Bone marrow (tissue), 2 donors: Measurements from ENCODE around the gene KLHDC7B.

Experiments used
- DNase-seq, 2 donors: peaks; one replicate each; lab custom pipeline; 2025; lab: John Stamatoyannopoulos, UW

The KLHDC7B gene

DNA sequence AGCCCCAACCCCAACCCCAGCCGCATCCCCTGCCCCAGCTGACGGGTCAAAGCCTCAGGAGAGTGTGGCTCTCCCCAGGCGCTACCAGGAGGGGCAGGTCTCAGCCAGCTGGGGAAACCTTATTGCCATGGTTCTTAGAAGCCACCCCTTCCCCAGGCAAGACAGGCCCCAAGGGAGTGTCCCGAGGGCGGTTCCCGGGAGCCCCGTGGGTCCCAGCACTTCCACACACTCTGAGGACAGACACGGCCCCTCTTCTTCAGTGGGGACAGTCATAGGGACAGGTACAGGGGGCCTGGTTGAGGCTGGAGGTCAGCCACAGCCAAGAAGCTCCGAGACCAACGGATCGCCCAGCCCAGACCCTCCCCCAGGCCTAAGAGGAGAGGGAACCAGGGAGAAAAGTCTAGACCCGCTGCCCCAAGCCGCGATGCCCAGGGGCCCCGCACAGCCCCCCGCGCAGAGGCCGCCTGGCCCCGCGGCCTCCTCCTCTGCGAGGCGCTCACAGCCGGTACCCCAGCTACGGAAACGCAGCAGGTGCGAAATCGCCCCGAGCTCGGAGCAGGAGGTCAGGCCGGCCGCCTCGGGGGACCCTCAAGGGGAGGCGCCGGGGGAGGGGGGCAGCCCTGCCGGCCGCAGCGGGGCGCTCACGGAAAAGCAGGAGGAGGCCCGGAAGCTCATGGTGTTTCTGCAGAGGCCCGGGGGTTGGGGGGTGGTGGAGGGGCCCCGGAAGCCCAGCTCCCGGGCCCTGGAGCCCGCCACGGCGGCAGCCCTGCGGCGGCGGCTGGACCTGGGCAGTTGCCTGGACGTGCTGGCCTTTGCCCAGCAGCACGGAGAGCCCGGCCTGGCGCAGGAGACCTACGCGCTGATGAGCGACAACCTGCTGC, 2.6 kb downstream of the KLHDC7B start:
- DNase-seq: peak in 1 of 2 donors; percentile 27

DNA sequence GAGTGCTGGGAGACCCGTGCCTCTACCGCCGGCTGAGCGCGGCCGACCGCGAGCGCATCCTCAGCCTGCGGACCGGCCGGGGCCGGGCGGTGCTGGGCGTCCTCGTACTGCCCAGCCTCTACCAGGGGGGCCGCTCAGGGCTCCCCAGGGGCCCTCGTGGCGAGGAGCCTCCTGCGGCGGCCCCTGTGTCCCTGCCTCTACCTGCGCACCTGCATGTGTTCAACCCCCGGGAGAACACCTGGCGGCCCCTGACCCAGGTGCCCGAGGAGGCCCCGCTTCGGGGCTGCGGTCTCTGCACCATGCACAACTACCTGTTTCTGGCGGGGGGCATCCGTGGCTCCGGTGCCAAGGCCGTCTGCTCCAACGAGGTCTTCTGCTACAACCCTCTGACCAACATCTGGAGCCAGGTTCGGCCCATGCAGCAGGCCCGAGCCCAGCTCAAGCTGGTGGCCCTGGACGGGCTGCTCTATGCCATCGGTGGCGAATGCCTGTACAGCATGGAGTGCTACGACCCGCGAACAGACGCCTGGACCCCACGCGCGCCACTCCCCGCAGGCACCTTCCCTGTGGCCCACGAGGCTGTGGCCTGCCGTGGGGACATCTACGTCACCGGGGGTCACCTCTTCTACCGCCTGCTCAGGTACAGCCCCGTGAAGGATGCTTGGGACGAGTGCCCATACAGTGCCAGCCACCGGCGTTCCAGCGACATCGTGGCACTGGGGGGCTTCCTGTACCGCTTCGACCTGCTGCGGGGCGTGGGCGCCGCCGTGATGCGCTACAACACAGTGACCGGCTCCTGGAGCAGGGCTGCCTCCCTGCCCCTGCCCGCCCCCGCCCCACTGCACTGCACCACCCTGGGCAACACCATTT, 3.5 kb downstream of the KLHDC7B start:
- DNase-seq: no peak

GRCh38 chr22:50550395-50550794, 4.7 kb downstream of the KLHDC7B start:
- no peak for DNase-seq

- no peak for DNase-seq
Measured at GRCh38 chr22:50551160-50551752, 5.6 kb downstream of the KLHDC7B start.

DNA sequence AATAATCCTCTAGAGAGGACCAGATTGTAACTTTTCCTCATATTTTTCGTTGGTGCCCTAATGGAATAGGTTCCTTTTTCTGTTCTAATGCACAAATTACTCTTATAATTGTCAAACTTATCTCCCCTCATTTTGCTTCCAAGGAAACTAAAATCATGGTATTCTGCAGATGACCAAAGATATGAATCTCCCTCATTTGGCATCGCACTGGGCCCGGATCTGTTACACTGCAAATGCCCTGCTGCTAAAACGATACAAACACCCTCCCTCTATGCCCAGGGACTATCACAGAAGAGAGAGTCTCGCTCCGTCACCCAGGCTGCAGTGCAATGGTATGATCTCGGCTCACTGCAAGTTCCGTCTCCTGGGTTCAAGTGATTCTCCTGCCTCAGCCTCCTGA, 7.6 kb downstream of the KLHDC7B start:
- DNase-seq: no peak

GRCh38 chr22:50556703-50557102, 11.0 kb downstream of the KLHDC7B start:
- DNase-seq: no peak

GRCh38 chr22:50560034-50560433, 14.3 kb downstream of the KLHDC7B start:
- no peak for DNase-seq

- no peak for DNase-seq
Measured at GRCh38 chr22:50561401-50562358, 16.0 kb downstream of the KLHDC7B start.

DNA sequence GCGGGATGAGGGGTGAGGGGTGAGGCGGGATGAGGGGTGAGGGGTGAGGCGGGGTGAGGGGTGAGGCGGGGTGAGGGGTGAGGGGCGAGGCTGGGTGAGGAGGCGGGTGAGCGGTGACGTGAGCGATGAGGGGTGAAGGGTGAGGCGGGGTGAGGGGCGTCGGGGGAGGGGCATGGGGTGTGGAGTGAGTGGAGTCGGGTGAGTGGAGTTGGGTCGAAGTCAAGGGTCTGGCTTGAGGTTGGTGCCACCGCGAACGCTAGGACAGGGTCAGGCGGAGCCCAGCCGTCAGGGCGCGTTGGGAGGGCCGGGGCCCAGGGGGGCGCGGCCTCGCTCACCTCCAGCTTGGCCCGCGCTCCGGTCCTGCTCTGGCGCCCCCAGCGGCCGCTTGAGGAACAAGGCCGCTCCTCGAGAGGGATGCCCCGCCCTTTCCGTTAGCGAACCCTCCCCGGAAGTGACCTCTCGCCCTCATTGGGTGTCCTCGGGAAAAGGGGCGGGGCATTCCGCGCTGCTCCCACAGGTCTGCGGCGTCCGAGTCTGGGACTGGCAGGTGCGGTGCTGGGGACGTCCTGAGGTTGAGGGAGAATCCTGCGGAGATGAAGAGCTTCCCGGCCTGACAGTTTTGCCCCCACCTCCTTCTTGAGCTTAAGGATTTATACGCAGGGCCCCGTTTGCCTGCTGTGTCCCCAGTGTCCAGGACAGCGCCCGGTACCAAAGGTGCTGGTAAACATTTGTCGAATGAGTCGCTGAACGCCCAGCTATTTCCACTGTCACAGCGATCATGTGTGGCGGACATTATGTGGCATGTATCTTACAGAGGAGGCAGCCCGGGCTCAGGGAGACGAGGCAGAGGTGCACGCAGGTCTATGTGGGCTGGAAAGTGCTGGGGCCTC, 17.1 kb downstream of the KLHDC7B start, which contains the start of gene SYCE3:
Gene SYCE3, minus strand, starts transcription at position 397 of the 890 bp plus-strand sequence. CDS start 6,514 bp downstream, outside the sequence.
- peak; percentile 85 to 88 for DNase-seq

DNA sequence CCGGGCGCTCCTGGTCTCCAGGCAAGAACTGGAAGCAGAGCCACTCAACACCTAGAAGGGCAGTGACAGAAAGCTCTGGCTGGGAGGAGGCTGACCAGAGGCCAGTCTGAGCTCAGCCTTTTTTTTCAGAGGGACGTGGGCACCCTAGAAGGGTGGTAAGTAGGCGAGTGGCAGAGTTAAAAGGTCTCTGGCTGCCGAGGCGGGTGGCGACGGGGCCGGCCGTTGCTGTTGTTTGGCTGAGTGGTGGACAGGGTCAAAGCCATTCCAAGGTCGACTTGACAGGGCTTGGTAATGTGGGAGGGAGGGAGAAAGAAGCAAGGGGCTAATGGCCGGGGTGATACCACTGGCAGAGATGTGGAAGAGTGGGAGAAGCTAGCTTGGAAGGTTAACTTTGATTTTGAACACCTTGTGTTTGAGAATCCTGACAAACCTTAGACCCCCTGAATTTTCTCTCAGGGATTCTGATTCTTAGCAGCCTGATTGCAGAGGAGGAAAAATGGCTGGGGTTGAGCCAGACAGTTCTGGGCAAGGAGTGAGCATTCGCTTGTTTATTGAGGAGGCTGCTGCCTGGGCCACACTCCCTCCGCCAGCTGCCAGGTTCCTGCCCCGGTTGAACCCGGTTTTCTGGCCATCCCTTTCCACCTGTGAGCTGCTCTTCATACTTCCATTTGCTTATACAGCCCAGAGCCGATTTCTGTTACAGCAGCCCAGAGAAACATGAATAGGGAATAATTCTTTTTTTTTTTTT, 17.9 kb downstream of the KLHDC7B start:
- DNase-seq: no peak

- no peak for DNase-seq
Measured at GRCh38 chr22:50564289-50564688, 18.6 kb downstream of the KLHDC7B start.

DNA sequence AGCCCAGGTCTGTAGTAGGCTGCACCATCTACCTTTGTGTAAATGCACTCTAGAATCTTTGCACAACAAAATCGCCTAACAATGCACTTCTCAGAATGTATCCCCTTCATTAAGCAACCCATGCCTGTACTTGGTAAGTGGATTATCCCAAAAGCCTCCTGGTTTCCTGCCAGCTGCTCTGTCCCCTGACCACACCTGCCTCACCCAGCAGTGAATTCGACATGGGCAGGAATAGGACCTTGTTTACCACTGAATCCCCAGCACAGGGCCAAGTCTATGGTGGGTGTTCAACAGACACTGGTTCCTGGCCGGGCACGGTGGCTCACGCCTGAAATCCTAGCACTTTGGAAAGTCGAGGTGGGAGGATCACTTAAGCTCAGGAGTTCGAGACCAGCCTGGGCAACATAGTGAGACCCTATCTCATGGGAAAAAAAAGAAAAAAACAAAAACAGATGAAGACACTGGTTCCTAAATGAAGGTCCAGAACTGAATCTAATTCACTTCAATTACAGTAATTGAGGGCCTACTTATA, 22.1 kb downstream of the KLHDC7B start:
- no peak for DNase-seq

GRCh38 chr22:50568626-50569025, 22.9 kb downstream of the KLHDC7B start:
- no peak for DNase-seq

DNA sequence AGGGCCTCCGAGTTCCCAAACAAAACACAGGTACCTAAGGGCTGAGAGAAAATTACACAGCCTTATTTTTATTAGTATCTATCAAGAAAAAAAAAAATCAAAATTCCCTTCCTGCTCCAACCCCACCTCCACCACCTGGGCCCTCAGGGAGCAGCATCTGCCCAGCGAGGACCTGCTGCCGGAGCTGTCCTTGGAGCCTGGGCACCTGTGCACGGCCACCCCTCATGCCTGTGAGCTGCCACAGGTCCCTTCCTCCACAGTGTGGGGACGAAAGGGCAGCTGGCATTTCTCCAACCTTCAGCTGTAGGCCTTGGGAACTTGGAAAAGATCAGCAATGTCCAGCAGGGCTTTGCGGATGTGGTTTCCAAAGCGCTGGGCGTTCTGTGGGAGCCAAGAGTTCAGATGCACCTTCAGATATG, 23.4 kb downstream of the KLHDC7B start:
- DNase-seq: no peak

DNA sequence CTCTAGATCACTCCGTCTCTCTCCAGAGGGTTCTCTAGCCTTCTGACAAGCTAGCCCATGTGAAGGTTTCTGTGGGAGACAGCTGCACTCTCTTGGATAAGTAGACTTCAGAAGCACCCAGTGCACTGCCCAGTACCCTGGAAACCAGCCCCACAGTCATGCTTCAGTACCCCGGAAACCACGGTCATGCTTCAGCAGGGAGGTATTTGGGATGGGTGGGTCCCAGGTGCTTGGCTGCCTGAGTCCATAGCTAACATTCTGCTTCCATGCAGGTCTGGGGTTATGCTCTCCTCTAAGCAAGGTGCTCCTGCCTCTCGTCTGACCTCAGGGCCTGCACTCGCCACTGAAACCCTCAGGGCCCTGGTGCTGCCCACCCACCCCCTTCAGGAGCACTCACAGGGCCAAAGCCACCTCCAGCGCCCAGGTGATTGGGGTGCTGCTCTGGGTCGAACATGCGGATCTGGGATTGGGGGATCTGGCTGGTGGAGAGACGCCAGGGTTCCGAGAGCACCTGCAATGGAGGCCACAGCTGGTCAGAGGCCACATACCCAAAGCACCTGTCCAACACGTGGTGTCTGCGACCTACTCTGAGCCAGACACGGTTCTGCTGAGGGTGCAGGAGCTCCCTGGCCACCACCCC, 24.3 kb downstream of the KLHDC7B start:
- DNase-seq: no peak

DNA sequence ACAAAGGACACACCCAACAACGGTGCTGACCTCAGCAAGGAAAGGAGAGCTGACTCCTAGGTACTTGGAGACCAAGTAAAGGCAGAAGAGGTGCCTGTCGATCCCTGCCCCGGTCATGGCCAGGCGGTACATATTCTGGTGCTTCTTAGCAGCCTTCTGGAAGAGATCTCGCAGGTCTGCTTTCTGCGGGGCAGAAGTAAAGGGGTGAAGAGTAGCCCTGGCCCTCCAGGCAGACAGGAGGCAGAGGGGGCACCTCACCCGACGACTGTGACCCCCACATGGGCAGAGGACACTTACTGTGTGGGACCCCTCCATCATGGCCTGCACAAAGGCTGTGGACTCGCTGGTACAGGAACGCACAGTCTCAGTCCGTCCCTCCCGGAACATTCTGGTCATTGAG, 25.2 kb downstream of the KLHDC7B start:
- no peak for DNase-seq

GRCh38 chr22:50571264-50572175, 25.8 kb downstream of the KLHDC7B start:
- no peak for DNase-seq

DNA sequence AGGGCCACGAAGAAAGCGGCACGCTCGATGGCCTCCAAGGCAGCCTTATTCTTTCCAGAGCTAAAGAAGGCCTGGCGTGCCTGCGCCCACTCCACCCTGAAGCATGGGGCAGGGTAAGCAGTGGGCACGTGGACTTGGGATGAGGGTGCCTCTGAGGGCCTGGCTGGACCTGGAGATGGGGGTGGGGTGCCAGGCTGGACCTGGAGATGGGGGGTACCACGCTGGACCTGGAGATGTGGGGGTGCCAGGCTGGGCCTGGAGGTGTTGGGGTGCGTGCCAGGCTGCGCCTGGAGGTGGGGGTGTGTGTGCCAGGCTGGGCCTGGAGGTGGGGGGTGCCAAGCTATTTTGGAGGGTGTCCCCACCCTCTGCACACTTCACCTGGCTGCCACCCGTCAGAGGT, 27.3 kb downstream of the KLHDC7B start:
- no peak for DNase-seq
